GM18951 (cell line): Measurements from ENCODE around the gene NDRG4.

Source experiments
- POLR2A ChIP-seq: IDR thresholded peaks from 4 replicates; pipeline ENCODE4 v1.6.1; 2011; ENCODE audit warnings: mild to moderate bottlenecking; ENCODE audit not compliant: insufficient read length, insufficient read depth; ENCODE audit errors: extremely low read depth
- in situ Hi-C: fragments of 300-500 bp; cut with MboI; formaldehyde crosslinking; loops from one replicate; pipeline ENCODE4 v1.12.0; 2022; ENCODE audit warnings: low sequenced_read_pairs, mixed read lengths, inconsistent platforms; ENCODE audit not compliant: unreplicated experiment

NDRG4 gene

GRCh38 chr16:58537124-58537906 lies 37.4 kb downstream of the NDRG4 start:
- in situ Hi-C loops: no loop called here
- no peak for TF ChIP-seq POLR2A

GRCh38 chr16:58541711-58542110 lies 41.8 kb downstream of the NDRG4 start:
- TF ChIP-seq POLR2A: no peak
- in situ Hi-C loops: no loop called here

- in situ Hi-C loops: no loop called here
These were observed 42.3 kb downstream of the NDRG4 start for GRCh38 chr16:58542291-58542690.

GRCh38 chr16:58543685-58544084 lies 43.7 kb downstream of the NDRG4 start:
- TF ChIP-seq POLR2A: no peak
- in situ Hi-C loops: no loop called here

More at GRCh38 chr16:58542291-58542690, 42.3 kb downstream of the NDRG4 start:
- no peak for TF ChIP-seq POLR2A

- TF ChIP-seq POLR2A: no peak
- in situ Hi-C loops: no loop called here
These were observed 48.4 kb downstream of the NDRG4 start for GRCh38 chr16:58548378-58548777.

- no peak for TF ChIP-seq POLR2A
- in situ Hi-C loops: no loop called here
These were observed 51.6 kb downstream of the NDRG4 start for GRCh38 chr16:58551496-58551895.

GRCh38 chr16:58556678-58557077 lies 56.7 kb downstream of the NDRG4 start:
- TF ChIP-seq POLR2A: no peak
- in situ Hi-C loops: no loop called here
